OCI-LY7 (cell line): ENCODE measurements around the gene LZTS3. TPM values are rescaled to one million over a fixed set of nuclear protein-coding genes. Genes with fewer than 3 reads are reported as not detected.
"Not testable (repeated sequence)": the region's sequence is repeated elsewhere in the genome, so short reads cannot be mapped to it uniquely, and the experiment has no call there.

Experiments
- BruUV-seq: library from RNA; stranded (reverse); fragments of 400-500 nt; replicated peaks from 2 replicates; lab custom pipeline; 2021; lab: Mats Ljungman, UMichigan
- CTCF ChIA-PET: fragments of 300-600 bp; sonication (Branson Sonifier 250); formaldehyde crosslinking; loops from one replicate; lab custom pipeline; 2022; ENCODE audit warnings: antibody characterized with exemption; ENCODE audit not compliant: unreplicated experiment; lab: Charles Lee
- POLR2A ChIA-PET: fragments of 300-600 bp; sonication (Branson Sonifier 250); formaldehyde crosslinking; loops from one replicate; lab custom pipeline; 2022; ENCODE audit warnings: antibody characterized with exemption; lab: Charles Lee
- DNase-seq: peaks from one replicate; pipeline ENCODE4 v3.0.0-alpha.2; 2015; ENCODE audit warnings: low spot score
- H2AFZ ChIP-seq: fragments of 200-600 bp; sonication (generic), shearing (Covaris generic); 2 replicates; pipeline ENCODE4 v1.6.1; 2014; ENCODE audit warnings: mild to moderate bottlenecking, antibody characterized with exemption, low read length, moderate library complexity
- H3K27ac ChIP-seq: fragments of 200-600 bp; sonication (generic); 2 replicates; pipeline ENCODE4 v1.5.1; 2014; ENCODE audit warnings: mixed run types, low read depth, mild to moderate bottlenecking, moderate library complexity, low read length, inconsistent platforms; ENCODE audit not compliant: poor library complexity, severe bottlenecking
- H3K36me3 ChIP-seq: fragments of 200-600 bp; sonication (generic); 2 replicates; pipeline ENCODE4 v1.6.1; 2014; ENCODE audit warnings: mild to moderate bottlenecking, antibody characterized with exemption, low read length, moderate library complexity, mixed read lengths; ENCODE audit not compliant: insufficient read depth
- H3K4me1 ChIP-seq: fragments of 200-600 bp; sonication (generic); 2 replicates; pipeline ENCODE4 v1.5.1; 2014; ENCODE audit warnings: mild to moderate bottlenecking, low read length; ENCODE audit not compliant: insufficient read depth, poor library complexity, severe bottlenecking
- H3K4me2 ChIP-seq: fragments of 200-600 bp; sonication (generic); 2 replicates; pipeline ENCODE4 v1.6.1; 2014; ENCODE audit warnings: mild to moderate bottlenecking, low read length
- H3K4me3 ChIP-seq: fragments of 200-600 bp; sonication (generic); 2 replicates; pipeline ENCODE4 v1.5.1; 2014; ENCODE audit warnings: mild to moderate bottlenecking, low read depth, low read length; ENCODE audit not compliant: poor library complexity, severe bottlenecking
- H3K79me2 ChIP-seq: fragments of 200-600 bp; sonication (generic); 2 replicates; pipeline ENCODE4 v1.6.1; 2016; ENCODE audit warnings: low read depth, mild to moderate bottlenecking, low read length, moderate library complexity, mixed read lengths; ENCODE audit not compliant: insufficient read depth
- H3K9me2 ChIP-seq: fragments of 200-600 bp; sonication (generic); 2 replicates; pipeline ENCODE4 v1.6.1; 2016; ENCODE audit warnings: mild to moderate bottlenecking, low read length, mixed read lengths; ENCODE audit not compliant: insufficient read depth
- H3K9me3 ChIP-seq: fragments of 200-600 bp; sonication (generic); 2 replicates; pipeline ENCODE4 v1.6.1; 2014; ENCODE audit warnings: mild to moderate bottlenecking, mixed run types, low read length, mixed read lengths
- H4K20me1 ChIP-seq: fragments of 200-600 bp; sonication (generic); 2 replicates; pipeline ENCODE4 v1.6.1; 2014; ENCODE audit warnings: mild to moderate bottlenecking, antibody characterized with exemption, low read length, moderate library complexity, mixed read lengths; ENCODE audit not compliant: insufficient read depth
- EZH2phosphoT487 ChIP-seq: fragments of 200-600 bp; sonication (generic); IDR thresholded peaks from 2 replicates; pipeline ENCODE4 v1.6.1; 2018; ENCODE audit warnings: low read depth, borderline replicate concordance, mild to moderate bottlenecking, mixed run types, antibody characterized with exemption, low read length, moderate library complexity, mixed read lengths
- intact Hi-C: fragments of 100-400 bp; cut with micrococcal nuclease; formaldehyde crosslinking; loops from one replicate; pipeline ENCODE4 v1.10.0; 2022; ENCODE audit not compliant: unreplicated experiment
- total RNA-seq, 2 experiments: library from RNA; depleted of rRNA in 1 of 2; stranded (reverse); fragments of >200 nt in 1 of 2; shearing (Covaris generic) in 1 of 2; gene quantifications; 2 replicates each; pipeline ENCODE4 v1.2.3, GENCODE V29; 2014 to 2022
- TF ChIP-seq, protein P1 (sequence below): fragments of 200-600 bp; sonication (generic); conservative IDR thresholded peaks from 2 replicates; pipeline ENCODE4 v1.5.1; 2014; ENCODE audit warnings: mild to moderate bottlenecking, antibody characterized with exemption, low read length, moderate library complexity, mixed read lengths

Gene LZTS3
- total RNA-seq, 2 experiments from 2014 or later: 4.7 to 5.0 TPM

- Histone ChIP-seq H3K4me1 (no peaks in the 10 kb centered on the region), H3K36me3 (no peaks in the 10 kb centered on the region), H3K9me3 (no peaks in the 10 kb centered on the region), H4K20me1 (no peaks in the 10 kb centered on the region), H3K79me2 (no peaks in the 10 kb centered on the region), H2AFZ (no peak overlapping the region), H3K4me3 (no peak overlapping the region), H3K27ac (no peak overlapping the region), H3K9me2 (no peaks in the 10 kb centered on the region), H3K4me2 (no peak overlapping the region)
- CTCF ChIA-PET: no interaction called here
- TF ChIP-seq EZH2phosphoT487: no peak
- TF ChIP-seq, protein P1, sequence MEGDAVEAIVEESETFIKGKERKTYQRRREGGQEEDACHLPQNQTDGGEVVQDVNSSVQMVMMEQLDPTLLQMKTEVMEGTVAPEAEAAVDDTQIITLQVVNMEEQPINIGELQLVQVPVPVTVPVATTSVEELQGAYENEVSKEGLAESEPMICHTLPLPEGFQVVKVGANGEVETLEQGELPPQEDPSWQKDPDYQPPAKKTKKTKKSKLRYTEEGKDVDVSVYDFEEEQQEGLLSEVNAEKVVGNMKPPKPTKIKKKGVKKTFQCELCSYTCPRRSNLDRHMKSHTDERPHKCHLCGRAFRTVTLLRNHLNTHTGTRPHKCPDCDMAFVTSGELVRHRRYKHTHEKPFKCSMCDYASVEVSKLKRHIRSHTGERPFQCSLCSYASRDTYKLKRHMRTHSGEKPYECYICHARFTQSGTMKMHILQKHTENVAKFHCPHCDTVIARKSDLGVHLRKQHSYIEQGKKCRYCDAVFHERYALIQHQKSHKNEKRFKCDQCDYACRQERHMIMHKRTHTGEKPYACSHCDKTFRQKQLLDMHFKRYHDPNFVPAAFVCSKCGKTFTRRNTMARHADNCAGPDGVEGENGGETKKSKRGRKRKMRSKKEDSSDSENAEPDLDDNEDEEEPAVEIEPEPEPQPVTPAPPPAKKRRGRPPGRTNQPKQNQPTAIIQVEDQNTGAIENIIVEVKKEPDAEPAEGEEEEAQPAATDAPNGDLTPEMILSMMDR: no peak
- no peak for DNase-seq
- POLR2A ChIA-PET: interaction anchor here (1.1 kb wide), 2 partner anchors 19 to 98 kb away, joined by 3 read pairs; no protein-coding TSS in a partner anchor
- BruUV-seq: TSS peak; percentile 34
- intact Hi-C loops: no loop called here
Measured at GRCh38 chr20:3183896-3184612, 10.7 kb upstream of the LZTS3 start.

DNA sequence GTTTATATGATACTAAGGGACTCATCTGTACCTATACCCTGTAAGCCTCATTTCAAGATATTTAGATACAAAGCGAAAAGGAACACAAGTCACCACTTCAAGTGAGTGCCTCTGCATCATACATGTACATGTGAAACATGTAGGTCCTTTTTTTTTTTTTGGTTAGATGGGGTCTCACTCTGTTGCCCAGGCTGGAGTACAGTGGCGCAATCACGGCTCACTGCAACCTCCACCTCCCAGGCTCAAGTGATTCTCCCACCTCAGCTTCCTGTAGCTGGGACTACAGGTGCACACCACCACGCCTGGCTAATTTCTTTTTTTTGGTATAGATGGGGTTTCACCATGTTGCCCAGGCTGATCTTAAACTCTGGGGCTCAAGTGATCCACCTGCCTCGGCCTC, 9.1 kb upstream of the LZTS3 start:
- BruUV-seq, H3K36me3 ChIP-seq, H3K9me3 ChIP-seq, H3K79me2 ChIP-seq, H3K4me2 ChIP-seq, intact Hi-C loops, H3K9me2 ChIP-seq, H2AFZ ChIP-seq, H3K4me3 ChIP-seq, H4K20me1 ChIP-seq, DNase-seq, H3K4me1 ChIP-seq, H3K27ac ChIP-seq: not testable (repeated sequence)
- POLR2A ChIA-PET: interaction anchor here (0.6 kb wide), 1 partner anchor 22 kb away, joined by 3 read pairs; no protein-coding TSS in a partner anchor
- CTCF ChIA-PET: interaction anchor here (0.6 kb wide), 1 partner anchor 319 kb away, joined by 3 read pairs; no protein-coding TSS in a partner anchor

DNA sequence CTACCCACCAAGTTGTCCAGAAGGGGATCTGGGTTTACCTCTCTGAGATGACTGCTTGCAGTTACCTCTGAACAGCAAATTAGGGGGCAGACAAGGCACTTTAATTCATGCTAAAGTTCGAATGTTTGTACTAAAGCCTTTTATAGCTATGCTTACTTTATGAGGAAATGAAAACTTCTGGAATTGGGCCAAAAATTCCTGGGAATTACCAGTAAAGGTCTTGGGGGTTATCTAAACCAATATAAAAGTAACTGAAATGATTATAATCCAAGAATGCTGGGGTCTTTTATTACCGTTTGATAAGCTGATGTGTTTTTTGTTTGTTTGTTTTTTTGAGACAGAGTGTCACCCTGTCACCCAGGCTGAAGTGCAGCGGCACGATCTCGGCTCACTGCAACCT, 7.9 kb upstream of the LZTS3 start:
- Histone ChIP-seq H3K36me3 (no peaks in the 10 kb centered on the region), H3K4me3 (no peak overlapping the region), H4K20me1 (no peaks in the 10 kb centered on the region), H3K9me3 (no peaks in the 10 kb centered on the region), H3K9me2 (no peaks in the 10 kb centered on the region), H2AFZ (no peak overlapping the region), H3K4me2 (no peak overlapping the region), H3K4me1 (no peaks in the 10 kb centered on the region), H3K27ac (no peak overlapping the region), H3K79me2 (no peaks in the 10 kb centered on the region)
- intact Hi-C loops: no loop called here
- DNase-seq: no peak
- TF ChIP-seq, protein P1: no peak
- TF ChIP-seq EZH2phosphoT487: no peak
- no TSS peak for BruUV-seq
- CTCF ChIA-PET: no interaction called here
- POLR2A ChIA-PET: no interaction called here
